RWPE1 (cell line): ENCODE results near the gene COL11A1.
A peak's percentile ranks its signal among the peaks of the same experiment; 100 is the strongest.

Experiments used
- CTCF ChIA-PET: fragments of 350-600 bp; sonication (Branson Sonifier 250); formaldehyde crosslinking; extraction: SDS; loops from one replicate; lab custom pipeline; 2021; lab: Yijun Ruan, JAX
- POLR2A ChIA-PET: fragments of 400-600 bp; formaldehyde crosslinking; extraction: SDS; loops from one replicate; lab custom pipeline; 2020; ENCODE audit warnings: antibody characterized with exemption; ENCODE audit not compliant: low non-redundant PET; lab: Yijun Ruan, JAX
- DNase-seq: peaks from one replicate; pipeline ENCODE4 v3.0.0; 2012; ENCODE audit warnings: low spot score
- H3K27ac ChIP-seq: fragments of 450-650 bp; 2 replicates; pipeline ENCODE4 v1.5.1; 2017
- TF ChIP-seq, protein P1 (sequence below): fragments of 450-650 bp; conservative IDR thresholded peaks from 2 replicates; pipeline ENCODE4 v1.5.1; 2017; ENCODE audit warnings: low read depth, mild to moderate bottlenecking

Gene COL11A1

GRCh38 chr1:102884238-102884637 is 224.1 kb downstream of the COL11A1 start:
- TF ChIP-seq, protein P1, sequence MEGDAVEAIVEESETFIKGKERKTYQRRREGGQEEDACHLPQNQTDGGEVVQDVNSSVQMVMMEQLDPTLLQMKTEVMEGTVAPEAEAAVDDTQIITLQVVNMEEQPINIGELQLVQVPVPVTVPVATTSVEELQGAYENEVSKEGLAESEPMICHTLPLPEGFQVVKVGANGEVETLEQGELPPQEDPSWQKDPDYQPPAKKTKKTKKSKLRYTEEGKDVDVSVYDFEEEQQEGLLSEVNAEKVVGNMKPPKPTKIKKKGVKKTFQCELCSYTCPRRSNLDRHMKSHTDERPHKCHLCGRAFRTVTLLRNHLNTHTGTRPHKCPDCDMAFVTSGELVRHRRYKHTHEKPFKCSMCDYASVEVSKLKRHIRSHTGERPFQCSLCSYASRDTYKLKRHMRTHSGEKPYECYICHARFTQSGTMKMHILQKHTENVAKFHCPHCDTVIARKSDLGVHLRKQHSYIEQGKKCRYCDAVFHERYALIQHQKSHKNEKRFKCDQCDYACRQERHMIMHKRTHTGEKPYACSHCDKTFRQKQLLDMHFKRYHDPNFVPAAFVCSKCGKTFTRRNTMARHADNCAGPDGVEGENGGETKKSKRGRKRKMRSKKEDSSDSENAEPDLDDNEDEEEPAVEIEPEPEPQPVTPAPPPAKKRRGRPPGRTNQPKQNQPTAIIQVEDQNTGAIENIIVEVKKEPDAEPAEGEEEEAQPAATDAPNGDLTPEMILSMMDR, result no peak
- H3K27ac ChIP-seq, result no peak overlapping the region
- no peak for DNase-seq
- POLR2A ChIA-PET, result no interaction called here
- CTCF ChIA-PET, result no interaction called here

- peak; percentile 51 for DNase-seq
- TF ChIP-seq, protein P1, result no peak
- H3K27ac ChIP-seq, result no peak overlapping the region
- POLR2A ChIA-PET, result no interaction called here
- CTCF ChIA-PET, result no interaction called here
Observed at GRCh38 chr1:102879439-102879993, 228.8 kb downstream of the COL11A1 start.

DNA sequence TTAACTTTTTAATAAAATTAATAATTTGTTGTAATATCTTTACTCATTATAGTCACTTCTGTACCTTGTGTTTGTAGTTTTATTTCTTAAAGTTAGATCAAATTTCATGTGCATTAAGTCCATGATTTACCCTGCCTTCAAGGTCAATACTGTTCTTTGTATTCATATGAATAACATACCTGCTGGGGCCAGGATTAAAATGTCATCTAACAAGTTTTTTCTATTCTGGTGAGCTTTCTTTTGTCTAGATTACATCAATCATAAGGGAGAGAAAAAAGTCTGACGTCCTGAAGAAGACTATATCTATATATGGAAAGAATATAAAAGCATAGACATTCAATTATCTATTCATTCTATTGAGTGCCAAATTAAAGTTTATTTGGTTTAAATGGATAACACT is 232.6 kb downstream of the COL11A1 start:
- ChIA-PET CTCF (no interaction called here), POLR2A (no interaction called here)
- TF ChIP-seq, protein P1, result no peak
- no peak overlapping the region for H3K27ac ChIP-seq
- no peak for DNase-seq

- H3K27ac ChIP-seq, result no peak overlapping the region
- no peak for DNase-seq
- CTCF ChIA-PET, result no interaction called here
- POLR2A ChIA-PET, result no interaction called here
- TF ChIP-seq, protein P1, result no peak
Observed at GRCh38 chr1:102872526-102872925, 235.8 kb downstream of the COL11A1 start.

GRCh38 chr1:102872097-102872496 is 236.2 kb downstream of the COL11A1 start:
- ChIA-PET POLR2A (no interaction called here), CTCF (no interaction called here)
- H3K27ac ChIP-seq, result no peak overlapping the region
- TF ChIP-seq, protein P1, result no peak
- DNase-seq, result no peak

DNA sequence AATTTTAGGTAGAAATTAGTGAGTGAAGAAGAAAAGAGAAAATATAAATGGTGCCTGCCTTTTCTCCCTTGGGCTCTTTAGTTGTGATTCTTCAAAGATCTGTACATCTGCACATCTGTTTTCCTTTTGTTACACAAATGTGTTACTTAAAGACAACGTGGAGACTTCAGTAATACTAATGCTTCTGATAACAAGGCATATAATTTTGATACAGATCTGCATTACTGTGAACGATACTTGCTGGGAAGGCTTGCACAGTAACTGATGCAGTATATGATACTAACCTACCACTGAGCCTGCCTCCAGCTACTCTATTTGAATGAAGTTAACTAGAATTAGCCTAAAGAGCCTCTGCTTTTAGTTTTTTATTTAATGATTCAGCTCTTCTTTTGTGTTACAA is 244.6 kb downstream of the COL11A1 start:
- CTCF ChIA-PET, result no interaction called here
- TF ChIP-seq, protein P1, result no peak
- POLR2A ChIA-PET, result no interaction called here
- no peak overlapping the region for H3K27ac ChIP-seq
- DNase-seq, result no peak

DNA sequence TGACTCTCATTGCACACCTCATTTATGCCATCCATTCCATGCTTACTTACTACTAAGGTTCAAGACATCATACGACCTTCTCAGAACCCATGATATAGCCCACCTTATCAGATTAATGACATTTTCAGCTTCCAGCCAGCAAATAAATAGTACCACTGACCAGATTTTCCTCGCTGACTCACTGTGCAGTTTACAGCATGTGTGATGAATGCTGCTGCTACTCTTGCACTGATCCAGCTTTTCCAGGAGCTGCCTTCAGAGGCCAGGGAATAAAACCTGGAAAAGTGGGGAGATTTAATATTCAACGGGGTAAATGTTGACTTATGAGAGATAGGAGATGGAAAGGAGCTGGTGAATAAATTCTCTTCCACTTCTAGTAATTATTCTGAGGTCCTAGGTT is 247.1 kb downstream of the COL11A1 start:
- TF ChIP-seq, protein P1, result no peak
- POLR2A ChIA-PET, result no interaction called here
- CTCF ChIA-PET, result no interaction called here
- H3K27ac ChIP-seq, result no peak overlapping the region
- no peak for DNase-seq
